WERI-Rb-1 (cell line): Measurements from ENCODE around the gene MRPL28.
"Not testable (repeated sequence)": the region's sequence is repeated elsewhere in the genome, so short reads cannot be mapped to it uniquely, and the experiment has no call there.

Experiments used
- DNase-seq: peaks from one replicate; pipeline ENCODE4 v3.0.0-alpha.2; 2020
- H3K27ac ChIP-seq: fragments of 250-450 bp; sonication (Bioruptor Pico); 2 replicates; pipeline ENCODE4 v1.5.1; 2020; ENCODE audit warnings: mild to moderate bottlenecking, moderate library complexity
- H3K27me3 ChIP-seq: fragments of 250-450 bp; sonication (Bioruptor Pico); 2 replicates; pipeline ENCODE4 v1.5.1; 2021; ENCODE audit warnings: mild to moderate bottlenecking, low read depth, moderate library complexity; ENCODE audit not compliant: insufficient read depth, severe bottlenecking
- H3K36me3 ChIP-seq: fragments of 250-450 bp; sonication (Bioruptor Pico); 2 replicates; pipeline ENCODE4 v1.5.1; 2020; ENCODE audit warnings: mild to moderate bottlenecking, moderate library complexity
- H3K4me3 ChIP-seq: 2 replicates; pipeline ENCODE4 v1.5.1; 2011; ENCODE audit warnings: low read depth, mild to moderate bottlenecking, control low read depth, low read length
- H3K9me3 ChIP-seq: fragments of 250-450 bp; sonication (Bioruptor Pico); 2 replicates; pipeline ENCODE4 v1.5.1; 2021; ENCODE audit warnings: mild to moderate bottlenecking, moderate library complexity; ENCODE audit not compliant: severe bottlenecking
- CTCF ChIP-seq: IDR thresholded peaks from 2 replicates; pipeline ENCODE4 v1.5.1; 2011; ENCODE audit warnings: low read depth, mild to moderate bottlenecking, control low read depth, inconsistent platforms, low read length

MRPL28 gene

GRCh38 chr16:353404-354290 is 16.7 kb downstream of the MRPL28 start:
- Histone ChIP-seq H3K36me3 (peaks cover 17% of the 10 kb centered on the region), H3K27ac (peak overlapping the region; percentile 56), H3K9me3 (no peaks in the 10 kb centered on the region), H3K27me3 (no peaks in the 10 kb centered on the region), H3K4me3 (peak overlapping the region; percentile 37)
- no peak for DNase-seq
- no peak for TF ChIP-seq CTCF

GRCh38 chr16:352547-353403 is 17.6 kb downstream of the MRPL28 start, which contains the start of gene AXIN1:
AXIN1 (minus strand) TSS chr16:352723; CDS start chr16:347025, 5,698 bp downstream.
- peak; percentile 46 for TF ChIP-seq CTCF
- H3K36me3 ChIP-seq: peaks cover 22% of the 10 kb centered on the region
- no peaks in the 10 kb centered on the region for H3K27me3 ChIP-seq
- peak within 1 kb of the TSS; percentile 62 for H3K4me3 ChIP-seq
- H3K9me3 ChIP-seq: no peaks in the 10 kb centered on the region
- DNase-seq: peak; percentile 100
- H3K27ac ChIP-seq: peak within 1 kb of the TSS; percentile 56

- Histone ChIP-seq H3K27ac (no peak overlapping the region), H3K27me3 (no peaks in the 10 kb centered on the region), H3K4me3 (peak overlapping the region; percentile 62), H3K36me3 (peaks cover 29% of the 10 kb centered on the region), H3K9me3 (no peaks in the 10 kb centered on the region)
- no peak for TF ChIP-seq CTCF
- DNase-seq: no peak
These were observed 18.4 kb downstream of the MRPL28 start for GRCh38 chr16:351804-352520.

GRCh38 chr16:350203-350602 is 20.1 kb downstream of the MRPL28 start:
- no peak for DNase-seq
- no peaks in the 10 kb centered on the region for H3K9me3 ChIP-seq
- peaks cover 46% of the 10 kb centered on the region for H3K36me3 ChIP-seq
- TF ChIP-seq CTCF: no peak
- H3K4me3 ChIP-seq: no peak overlapping the region
- H3K27me3 ChIP-seq: no peaks in the 10 kb centered on the region
- H3K27ac ChIP-seq: no peak overlapping the region

- no peak overlapping the region for H3K4me3 ChIP-seq
- H3K27me3 ChIP-seq: no peaks in the 10 kb centered on the region
- no peak for TF ChIP-seq CTCF
- H3K9me3 ChIP-seq: no peaks in the 10 kb centered on the region
- H3K27ac ChIP-seq: no peak overlapping the region
- DNase-seq: no peak
- peaks cover 55% of the 10 kb centered on the region for H3K36me3 ChIP-seq
These were observed 21.1 kb downstream of the MRPL28 start for GRCh38 chr16:349211-349610.

GRCh38 chr16:348495-348894 is 21.8 kb downstream of the MRPL28 start:
- not testable (repeated sequence) for DNase-seq, H3K9me3 ChIP-seq, H3K4me3 ChIP-seq, H3K27me3 ChIP-seq, H3K27ac ChIP-seq
- peaks cover 58% of the 10 kb centered on the region for H3K36me3 ChIP-seq
